ENCODE measurements around the gene FASTKD3.

FASTKD3 gene

GRCh38 chr5:7881091-7881490 lies 12.3 kb upstream of the FASTKD3 start:
- DNase-seq (ENCODE audit: low read depth) = no peak

GRCh38 chr5:7878381-7878873 lies 9.6 kb upstream of the FASTKD3 start:
- no peak for DNase-seq (ENCODE audit: low read depth)

GRCh38 chr5:7877851-7878250 lies 9.0 kb upstream of the FASTKD3 start:
- DNase-seq (ENCODE audit: low read depth) = no peak

GRCh38 chr5:7876867-7877266 lies 8.0 kb upstream of the FASTKD3 start:
- DNase-seq (ENCODE audit: low read depth) = no peak

GRCh38 chr5:7875151-7875550 lies 6.3 kb upstream of the FASTKD3 start:
- DNase-seq (ENCODE audit: low read depth) = no peak

GRCh38 chr5:7874639-7875038 lies 5.8 kb upstream of the FASTKD3 start:
- no peak for DNase-seq (ENCODE audit: low read depth)

- no peak for DNase-seq (ENCODE audit: low read depth)
These were observed 4.4 kb upstream of the FASTKD3 start for GRCh38 chr5:7873216-7873615.

- no peak for DNase-seq (ENCODE audit: low read depth)
These were observed 3.8 kb upstream of the FASTKD3 start for GRCh38 chr5:7872517-7873130.

- no peak for DNase-seq (ENCODE audit: low read depth)
These were observed 2.8 kb upstream of the FASTKD3 start for GRCh38 chr5:7871653-7872052.

- DNase-seq (ENCODE audit: low read depth) = no peak
These were observed 774 bp upstream of the FASTKD3 start for GRCh38 chr5:7869474-7870136.

GRCh38 chr5:7868427-7868772 lies 431 bp downstream of the FASTKD3 start:
- DNase-seq (ENCODE audit: low read depth) = no peak

- DNase-seq (ENCODE audit: low read depth) = no peak
These were observed 1.6 kb downstream of the FASTKD3 start for GRCh38 chr5:7867260-7867659.

- no peak for DNase-seq (ENCODE audit: low read depth)
These were observed 2.6 kb downstream of the FASTKD3 start for GRCh38 chr5:7866196-7866595.

- DNase-seq (ENCODE audit: low read depth) = no peak
These were observed 10.8 kb downstream of the FASTKD3 start for GRCh38 chr5:7857926-7858632.

GRCh38 chr5:7857361-7857760 lies 11.5 kb downstream of the FASTKD3 start:
- no peak for DNase-seq (ENCODE audit: low read depth)

GRCh38 chr5:7856855-7857254 lies 12.0 kb downstream of the FASTKD3 start:
- no peak for DNase-seq (ENCODE audit: low read depth)

GRCh38 chr5:7855611-7856010 lies 13.2 kb downstream of the FASTKD3 start:
- no peak for DNase-seq (ENCODE audit: low read depth)

GRCh38 chr5:7852988-7853387 lies 15.8 kb downstream of the FASTKD3 start:
- no peak for DNase-seq (ENCODE audit: low read depth)

GRCh38 chr5:7852542-7852941 lies 16.3 kb downstream of the FASTKD3 start:
- no peak for DNase-seq (ENCODE audit: low read depth)

GRCh38 chr5:7851617-7852289 lies 17.1 kb downstream of the FASTKD3 start:
- DNase-seq (ENCODE audit: low read depth) = no peak

GRCh38 chr5:7851240-7851592 lies 17.6 kb downstream of the FASTKD3 start:
- DNase-seq (ENCODE audit: low read depth) = no peak

GRCh38 chr5:7850395-7851239 lies 18.2 kb downstream of the FASTKD3 start, which contains the start of gene CFAP90:
Gene CFAP90 (minus strand): TSS chr5:7851133. CDS start chr5:7851021, 112 bp downstream.
- no peak for DNase-seq (ENCODE audit: low read depth)
